ENCODE results near the gene RNASE1.
"Not testable (repeated sequence)": the region's sequence is repeated elsewhere in the genome, so short reads cannot be mapped to it uniquely, and the experiment has no call there.

Gene RNASE1

GRCh38 chr14:20802341-20803084 is at the start of gene RNASE1:
Gene RNASE1, minus strand, starts transcription at chr14:20802844. Its CDS starts 776 bp downstream, at chr14:20802068.
- no peak for DNase-seq (ENCODE audit: low read depth, low spot score)

- DNase-seq (ENCODE audit: low read depth, low spot score) = no peak
Observed at GRCh38 chr14:20848955-20849570, 46.4 kb upstream of the RNASE1 start.

DNA sequence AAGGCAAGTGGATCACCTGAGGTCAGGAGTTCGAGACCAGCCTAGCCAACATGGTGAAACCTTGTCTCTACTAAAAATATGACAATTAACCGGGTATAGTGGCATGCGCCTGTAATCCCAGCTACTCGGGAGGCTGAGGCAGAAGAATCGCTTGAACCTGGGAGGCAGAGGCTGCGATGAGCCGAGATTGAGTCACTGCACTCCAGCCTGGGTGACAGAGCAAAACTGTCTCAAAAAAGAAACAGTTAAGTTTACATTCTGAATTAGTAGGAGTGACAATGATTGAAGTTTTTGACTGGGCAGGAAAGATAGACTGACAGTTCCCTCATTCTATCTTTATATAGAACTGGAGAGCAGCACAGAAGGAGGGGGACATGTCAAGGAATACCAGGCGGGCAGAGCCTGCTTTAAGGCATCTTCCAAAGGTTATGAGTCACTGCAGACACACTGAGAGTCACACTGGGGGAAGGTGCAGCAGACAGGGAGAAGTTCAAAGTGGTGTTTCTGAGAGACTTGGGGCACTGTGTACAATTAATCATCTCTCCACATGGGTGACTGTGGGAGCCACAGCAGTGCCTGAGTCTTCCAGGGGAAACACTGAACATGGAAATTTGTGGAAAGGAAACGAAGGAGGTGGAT is 45.8 kb upstream of the RNASE1 start:
- DNase-seq (ENCODE audit: low read depth, low spot score) = no peak

DNA sequence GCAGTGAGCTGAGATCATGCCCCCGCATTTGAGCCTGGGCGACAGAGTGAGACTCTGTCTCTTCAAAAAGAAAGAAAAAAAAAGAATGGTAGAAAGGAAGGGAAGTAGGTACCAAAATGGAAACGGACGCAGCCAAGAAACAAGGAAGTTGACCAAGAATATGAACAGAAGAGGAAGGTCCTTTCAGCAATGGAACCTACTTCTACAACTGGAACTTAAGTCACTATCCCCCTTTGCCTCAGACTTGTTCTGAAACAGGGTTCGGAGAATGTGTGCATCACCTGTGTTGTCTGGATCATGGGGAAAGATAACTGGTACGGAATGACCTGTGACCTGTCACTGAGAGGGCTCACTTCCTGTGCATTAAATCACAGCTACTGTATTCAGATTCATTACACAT is 43.9 kb upstream of the RNASE1 start:
- no peak for DNase-seq (ENCODE audit: low read depth, low spot score)

- no peak for DNase-seq (ENCODE audit: low read depth, low spot score)
Observed at GRCh38 chr14:20841096-20841495, 38.5 kb upstream of the RNASE1 start.

DNA sequence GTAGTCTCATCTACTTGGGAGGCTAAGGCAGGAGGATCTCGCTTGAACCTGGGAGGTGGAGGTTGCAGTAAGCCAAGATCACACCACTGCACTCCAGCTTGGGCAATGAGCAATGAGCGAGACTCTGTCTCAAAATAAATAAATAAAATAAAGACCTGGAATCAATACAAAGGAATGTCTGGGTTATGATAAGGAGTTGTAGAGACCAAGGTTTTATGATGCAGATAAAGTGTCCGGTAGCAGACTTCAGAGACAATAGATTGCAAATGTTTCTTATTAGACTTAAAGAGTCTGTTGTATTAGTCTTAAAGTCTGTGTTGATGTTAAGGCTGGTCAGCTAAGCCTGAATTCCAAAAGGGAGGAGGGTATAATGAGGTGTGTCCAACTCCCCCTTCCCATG is 35.2 kb upstream of the RNASE1 start:
- DNase-seq (ENCODE audit: low read depth, low spot score) = no peak

GRCh38 chr14:20836668-20837338 is 34.2 kb upstream of the RNASE1 start:
- DNase-seq (ENCODE audit: low read depth, low spot score) = no peak

DNA sequence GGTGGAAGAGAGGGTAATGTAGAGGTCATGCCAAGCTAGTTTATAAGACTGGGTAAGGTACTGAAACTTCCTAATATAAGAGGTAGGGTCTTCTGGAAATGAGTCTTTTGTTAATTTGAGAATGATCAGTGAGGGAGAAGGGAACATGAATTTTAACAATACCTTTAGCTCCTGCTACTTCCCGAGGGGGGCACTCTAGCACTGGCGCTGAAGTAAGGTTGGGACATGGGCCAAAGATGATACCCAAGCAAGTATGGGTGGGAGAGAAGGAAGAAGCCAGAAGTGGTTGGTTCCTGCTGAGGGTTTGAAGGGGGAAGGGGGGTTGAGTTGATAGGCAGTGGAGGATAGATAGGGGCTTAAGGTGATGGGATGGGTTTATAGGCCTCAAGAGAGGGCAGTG is 32.3 kb upstream of the RNASE1 start:
- no peak for DNase-seq (ENCODE audit: low read depth, low spot score)

- DNase-seq (ENCODE audit: low read depth, low spot score) = no peak
Observed at GRCh38 chr14:20830831-20831230, 28.2 kb upstream of the RNASE1 start.

- DNase-seq (ENCODE audit: low read depth, low spot score) = not testable (repeated sequence)
Observed at GRCh38 chr14:20828024-20828694, 25.5 kb upstream of the RNASE1 start.

DNA sequence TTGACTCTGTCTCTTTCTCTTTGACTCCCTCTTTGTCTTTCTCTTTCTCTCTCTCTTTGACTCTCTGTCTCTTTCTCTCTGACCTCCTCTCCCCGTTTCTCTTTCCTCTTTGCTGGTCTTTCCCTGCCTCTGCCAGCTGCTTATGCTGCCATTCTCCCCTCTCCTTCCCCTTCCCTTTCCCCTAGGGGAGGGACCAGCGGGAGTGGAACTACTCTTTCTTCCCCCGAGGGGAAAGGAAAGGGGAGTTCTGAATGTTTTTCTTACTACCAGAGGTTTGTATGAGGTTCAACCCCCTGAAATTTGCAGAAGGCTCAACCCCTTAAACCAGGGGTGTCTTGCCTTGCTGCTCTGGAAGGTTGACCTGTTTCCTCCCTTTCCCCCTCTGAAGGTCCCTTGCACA is 24.7 kb upstream of the RNASE1 start:
- DNase-seq (ENCODE audit: low read depth, low spot score) = no peak

GRCh38 chr14:20826666-20827065 is 24.0 kb upstream of the RNASE1 start:
- DNase-seq (ENCODE audit: low read depth, low spot score) = not testable (repeated sequence)

DNA sequence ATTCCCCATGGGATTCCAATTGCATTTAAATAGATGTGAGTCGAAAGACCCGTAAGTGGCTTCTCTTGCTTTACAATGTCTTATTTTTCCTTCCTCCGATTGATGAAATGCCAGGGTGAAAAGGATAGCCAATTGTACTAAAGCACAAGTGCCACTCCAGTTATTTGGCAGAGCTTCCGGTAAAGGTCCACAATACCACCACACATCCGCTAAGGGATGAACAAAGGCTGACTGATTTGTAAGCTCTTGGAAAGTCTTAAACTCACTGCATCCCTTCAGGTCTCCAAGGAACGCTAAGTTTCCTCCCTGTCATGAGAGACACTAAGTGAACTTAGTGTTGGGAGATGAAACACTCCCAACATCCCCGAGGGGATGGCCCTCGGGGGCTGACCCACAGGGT is 21.2 kb upstream of the RNASE1 start:
- no peak for DNase-seq (ENCODE audit: low read depth, low spot score)

DNA sequence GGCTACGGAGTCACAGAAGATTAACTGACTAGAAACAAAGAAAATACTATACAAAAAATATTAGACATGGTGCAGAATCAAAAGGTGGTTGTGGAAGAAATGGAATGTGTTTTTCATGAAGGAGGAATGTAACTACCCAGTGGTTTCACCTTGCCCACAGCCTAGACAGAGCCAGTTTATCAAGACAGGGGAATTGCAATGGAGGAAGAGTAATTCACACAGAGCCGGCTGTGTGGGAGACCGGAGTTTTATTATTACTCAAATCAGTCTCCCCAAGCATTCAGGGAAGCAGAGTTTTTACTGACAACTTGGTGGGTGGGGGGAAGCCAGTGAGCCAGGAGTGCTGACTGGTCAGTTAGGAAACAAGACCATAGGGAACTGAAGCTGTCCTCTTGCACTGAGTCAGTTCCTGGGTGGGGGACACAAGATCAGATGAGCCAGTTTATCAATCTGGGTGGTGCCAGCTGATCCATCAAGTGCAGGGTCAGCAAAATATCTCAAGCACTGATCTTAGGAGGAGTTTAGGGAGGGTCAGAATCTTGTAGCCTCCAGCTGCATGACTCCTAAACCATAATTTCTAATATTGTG is 19.0 kb upstream of the RNASE1 start:
- not testable (repeated sequence) for DNase-seq (ENCODE audit: low read depth, low spot score)

DNA sequence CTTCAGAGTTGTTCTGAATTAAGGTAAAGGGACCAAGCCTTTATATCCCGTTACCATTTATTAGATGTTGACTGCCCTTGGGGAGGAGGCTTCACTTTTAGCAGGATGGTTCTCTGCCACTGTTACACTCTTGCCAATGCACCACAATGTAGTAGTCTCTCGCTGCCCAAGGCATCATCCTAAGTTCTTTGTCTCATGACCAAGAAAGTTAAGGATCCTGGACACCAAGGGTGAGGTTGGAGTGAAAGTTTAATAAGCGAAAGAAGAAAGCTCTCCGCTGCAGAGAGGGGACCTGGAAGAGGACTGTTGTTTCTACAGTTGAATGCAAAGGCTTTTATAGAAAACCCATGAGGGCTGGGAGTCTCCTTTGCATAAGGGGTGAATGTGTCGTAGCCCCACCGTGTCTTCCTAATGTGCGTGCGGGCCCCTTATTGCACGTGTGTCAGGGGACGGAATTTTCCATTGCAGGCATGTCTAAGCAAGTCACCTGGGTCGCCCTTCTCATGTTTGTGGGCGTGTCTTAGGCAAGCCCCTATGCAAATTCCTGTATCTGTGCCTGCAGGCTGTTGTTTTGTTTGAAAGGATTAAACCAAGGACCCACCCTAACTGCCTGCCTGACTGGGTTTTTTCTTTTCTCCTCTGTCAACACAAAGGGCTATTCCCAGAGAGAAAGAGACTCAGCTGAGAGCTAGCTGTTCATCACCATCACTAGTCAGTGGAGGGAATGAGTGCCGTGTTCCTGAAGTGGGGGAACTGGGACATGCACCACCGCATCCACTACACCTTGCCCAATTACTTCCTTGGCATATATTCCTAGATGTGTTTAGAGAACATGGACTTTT is 17.6 kb upstream of the RNASE1 start:
- no peak for DNase-seq (ENCODE audit: low read depth, low spot score)

DNA sequence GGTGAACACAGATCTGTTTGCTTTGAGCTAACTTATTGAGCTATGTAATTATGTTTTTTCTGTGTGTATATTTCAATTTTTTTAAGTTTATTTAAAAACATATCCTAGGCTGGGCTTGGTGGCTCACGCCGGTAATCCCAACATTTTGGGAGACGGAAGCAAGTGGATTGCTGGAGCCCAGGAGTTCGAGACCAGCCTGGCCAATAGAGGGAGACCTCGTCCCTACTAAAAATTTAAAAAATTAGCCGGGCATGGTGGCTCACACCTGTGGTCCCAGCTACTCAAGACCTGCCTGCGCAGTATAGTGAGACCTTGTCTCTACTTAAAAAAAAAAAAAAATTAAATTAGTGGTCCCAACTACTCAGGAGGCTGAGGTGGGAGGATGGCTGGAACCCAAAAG is 16.2 kb upstream of the RNASE1 start:
- no peak for DNase-seq (ENCODE audit: low read depth, low spot score)

DNA sequence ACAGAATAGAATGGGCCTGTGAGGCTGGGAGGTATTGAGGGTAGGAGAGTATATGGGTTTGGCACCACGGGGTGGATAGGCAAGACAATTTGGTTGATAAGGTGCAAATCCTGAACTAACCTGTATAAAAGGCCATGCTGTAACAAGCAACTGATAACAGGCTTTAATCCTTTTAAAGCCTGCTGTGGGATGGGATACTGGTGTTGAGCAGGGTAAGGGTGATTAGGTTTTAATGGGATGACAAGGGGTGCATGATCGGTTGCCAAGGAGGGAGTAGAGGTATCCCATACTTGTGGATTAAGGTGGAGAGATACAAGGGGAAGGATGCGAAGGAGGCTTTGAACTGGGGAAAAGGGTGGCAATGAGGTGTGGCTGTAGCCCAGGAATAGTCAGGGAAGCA is 13.3 kb upstream of the RNASE1 start:
- not testable (repeated sequence) for DNase-seq (ENCODE audit: low read depth, low spot score)

DNA sequence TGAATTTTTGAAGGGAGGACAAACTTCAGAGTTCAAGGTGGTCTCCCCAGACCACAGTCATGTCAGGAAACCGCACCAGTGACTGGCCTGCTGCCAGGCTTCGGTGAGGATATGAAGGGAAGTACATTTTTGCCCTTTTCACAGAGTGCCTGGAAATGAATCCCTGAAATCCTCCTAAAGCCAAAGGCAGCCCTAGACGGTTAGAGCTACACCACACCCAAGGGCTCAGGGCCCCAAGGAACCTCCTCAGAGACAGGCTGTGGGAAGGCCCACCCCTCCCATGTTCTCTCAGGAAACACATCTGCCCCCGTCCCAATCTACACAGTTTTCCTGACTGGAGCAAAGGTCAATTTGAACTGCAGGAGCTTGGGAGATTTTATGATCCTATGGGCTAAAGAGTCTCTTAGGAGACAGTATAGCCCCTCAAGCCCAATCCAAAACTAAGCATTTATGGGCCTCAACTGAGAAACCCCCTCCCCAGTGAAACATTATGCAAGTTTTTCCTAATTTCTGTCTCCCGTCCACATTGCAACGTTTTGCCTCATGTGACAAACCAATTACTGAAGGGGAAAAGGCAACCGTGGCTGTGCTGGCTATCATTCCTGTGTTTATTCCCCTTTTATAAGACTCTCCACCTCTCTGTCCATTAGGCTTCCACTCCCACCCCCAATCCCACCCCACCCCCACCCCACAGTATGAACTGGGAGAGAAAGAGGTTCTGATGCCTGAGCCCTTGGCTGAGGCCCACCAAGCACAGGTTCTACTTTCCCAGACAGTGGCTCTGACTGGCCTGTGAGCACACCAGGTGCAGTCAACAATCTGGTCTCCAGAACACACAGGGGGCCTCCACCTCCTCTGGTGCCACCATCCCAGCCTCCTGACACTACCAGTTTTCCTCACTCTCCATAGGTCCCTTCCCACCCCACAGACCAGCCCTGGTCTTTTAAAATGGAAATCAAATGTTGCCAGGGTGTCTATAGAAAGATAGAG is 9.6 kb upstream of the RNASE1 start:
- no peak for DNase-seq (ENCODE audit: low read depth, low spot score)

GRCh38 chr14:20809917-20810316 is 7.3 kb upstream of the RNASE1 start:
- DNase-seq (ENCODE audit: low read depth, low spot score) = no peak

Measured in activated CD4-positive, CD25-positive, alpha-beta regulatory T cell treated with anti-CD3 and anti-CD28 coated beads, Interleukin-2, amount 50 U/mL, for 16 hours (primary cell).